Pancreas (tissue), 10 donors: ENCODE results near the gene OGDH. TPM values are rescaled to one million over a fixed set of nuclear protein-coding genes. Genes with fewer than 3 reads are reported as not detected.
A peak's percentile ranks its signal among the peaks of the same experiment; 100 is the strongest.

Source experiments
- ATAC-seq, 4 donors: fragments of 200-7000 bp; cut with Tn5 transposase; one replicate each; pipeline versions ENCODE4 v1.8.0 to v1.9.1; 2020; ENCODE audit warnings: mild to moderate bottlenecking in 4 of 4, moderate library complexity in 4 of 4
- DNase-seq, 6 donors: peaks; one replicate each; pipeline ENCODE4 v3.0.0-alpha.2; 2020
- FAIRE-seq: peaks from 2 replicates; lab custom pipeline; 2012; peaks lifted over from hg19 to GRCh38; lab: Jason Lieb, UNC
- H3K27ac ChIP-seq, 4 donors: fragments of 200-600 bp; sonication (generic); 1 replicate in 3 of 4; 2 replicates in 1 of 4; pipeline versions ENCODE4 v1.5.0 to v1.8.0; 2020
- H3K27me3 ChIP-seq, 4 donors: fragments of 200-600 bp; one replicate each; pipeline ENCODE4 v1.8.0; 2021
- H3K36me3 ChIP-seq, 3 donors: fragments of 200-600 bp; sonication (generic) in 1 of 3; one replicate each; pipeline versions ENCODE4 v1.5.0 to v1.8.0; 2020 to 2021
- H3K4me1 ChIP-seq, 3 donors: fragments of 200-600 bp; one replicate each; pipeline ENCODE4 v1.8.0; 2021
- H3K4me3 ChIP-seq, 4 donors: fragments of 200-600 bp; sonication (generic) in 2 of 4; one replicate each; pipeline versions ENCODE4 v1.5.0 to v1.8.0; 2020 to 2021
- H3K9me3 ChIP-seq, 4 donors: fragments of 200-600 bp; one replicate each; pipeline ENCODE4 v1.8.0; 2021
- CTCF ChIP-seq, 4 donors: fragments of 200-600 bp; sonication (generic) in 3 of 4; IDR thresholded peaks; one replicate each; pipeline versions ENCODE4 v1.5.0 to v1.8.0; 2021; ENCODE audit warnings: antibody characterized with exemption in 4 of 4
- WGBS, 2 donors: extraction: QIAGEN DNeasy Blood & Tissue Kit; methylation state at CpG; one replicate each; pipeline ENCODE4 v1.1.7; 2013; 5-methylcytosine and 5-hydroxymethylcytosine counted together
- intact Hi-C, 3 donors: fragments of 100-400 bp; cut with DNase I; formaldehyde crosslinking; loops; one replicate each; pipeline versions ENCODE4 v1.11.1 to v1.14.2; 2022
- polyA plus RNA-seq, 2 donors: library from polyadenylated mRNA; stranded (reverse); fragments of 200-250 nt; gene quantifications; one replicate each; pipeline ENCODE4 v1.2.3, GENCODE V29; 2013
- total RNA-seq, 6 donors: library from RNA; stranded (reverse); fragmentation: NEBNext Ultra II Directional in 4 of 6; extraction: Animal tissue kit (Norgen Biotek cat#: 25700) in 4 of 6; gene quantifications; one replicate each; pipeline versions ENCODE4 v1.2.1 to v1.2.4, GENCODE V29; 2021 to 2023
- donor health status: healthy with polysubstance abuse.
- donor health status: DM: no; HTN: no; CAD: no; lungs with moderate emphysema.
- donor health status: DM: no; HTN: no; CAD: no.
- donor health status: control.
- donor health status: control.
- donor health status: Bipolar disorder and iron deficiency.
- donor health status: DM: yes; HTN: yes; CAD: no.
- donor health status: DM: no; HTN: no; CAD: no.
- donor health status: DM: no; HTN: no; CAD: no.
- donor health status: DM: yes; HTN: yes; CAD: no.

OGDH gene
- total and polyA plus RNA-seq, 8 donors: 18.4 to 49.2 (median 29.0) TPM

GRCh38 chr7:44756904-44757303 is 150.5 kb downstream of the OGDH start:
- no peaks in the 10 kb centered on the region for H3K4me1 ChIP-seq
- ATAC-seq: no peak
- 91 to 92% methylated on average over 12 of the region's 12 CpGs for WGBS, 2 donors
- H3K36me3 ChIP-seq: peaks cover 0 to 44% (median 3%) of the 10 kb centered on the region in 3 donors
- no peak overlapping the region for H3K27ac ChIP-seq
- peak in 1 of 6 donors; percentile 65 for DNase-seq
- no peak overlapping the region for H3K4me3 ChIP-seq
- FAIRE-seq: no peak
- TF ChIP-seq CTCF (IDR thresholded peaks at IDR 0.05): no peak
- H3K9me3 ChIP-seq: no peaks in the 10 kb centered on the region
- intact Hi-C loops: no loop called here
- H3K27me3 ChIP-seq: no peaks in the 10 kb centered on the region

GRCh38 chr7:44757311-44757710 is 150.9 kb downstream of the OGDH start:
- Histone ChIP-seq H3K9me3 (no peaks in the 10 kb centered on the region), H3K27me3 (no peaks in the 10 kb centered on the region), H3K4me3 (no peak overlapping the region), H3K36me3 (peaks cover 0 to 48% (median 3%) of the 10 kb centered on the region in 3 donors), H3K27ac (no peak overlapping the region), H3K4me1 (no peaks in the 10 kb centered on the region)
- no peak for FAIRE-seq
- WGBS, 2 donors: 83 to 88% methylated on average over 9 to 10 of the region's 10 CpGs
- DNase-seq: no peak
- TF ChIP-seq CTCF (IDR thresholded peaks at IDR 0.05): no peak
- no peak for ATAC-seq
- intact Hi-C loops: no loop called here

GRCh38 chr7:44757739-44758138 is 151.3 kb downstream of the OGDH start:
- Histone ChIP-seq H3K4me1 (no peaks in the 10 kb centered on the region), H3K4me3 (no peak overlapping the region), H3K9me3 (no peaks in the 10 kb centered on the region), H3K27ac (no peak overlapping the region), H3K27me3 (no peaks in the 10 kb centered on the region), H3K36me3 (peaks cover 0 to 49% (median 3%) of the 10 kb centered on the region in 3 donors)
- FAIRE-seq (no peak), DNase-seq (no peak), ATAC-seq (no peak)
- intact Hi-C loops: no loop called here
- no peak for TF ChIP-seq CTCF (IDR thresholded peaks at IDR 0.05)
- WGBS, 2 donors: 85 to 99% methylated on average over 7 of the region's 7 CpGs

Other genes starting within 250 kb of the OGDH start
- 10 to 100 TPM; 32.9 to 62.1 (median 37.2) TPM for gene NUDCD3, start 116.0 kb upstream of the OGDH start, total RNA-seq
- 10 to 100 TPM; 22.4 to 24.1 TPM for gene NUDCD3, start 116.0 kb upstream of the OGDH start, polyA plus RNA-seq
- gene NPC1L1, start 65.3 kb upstream of the OGDH start, total RNA-seq: under 1 TPM; 0.20 to 0.98 (median 0.60) TPM
- gene NPC1L1, start 65.3 kb upstream of the OGDH start, polyA plus RNA-seq: 1 to 10 TPM in 1 of 2 donors, under 1 TPM in 1; 0.61 to 3.4 TPM
- 10 to 100 TPM; 23.0 to 36.6 (median 27.3) TPM for gene DDX56, start 32.7 kb upstream of the OGDH start, total RNA-seq
- 100 to 1,000 TPM; 107 to 114 TPM for gene DDX56, start 32.7 kb upstream of the OGDH start, polyA plus RNA-seq
- gene TMED4, start 24.4 kb upstream of the OGDH start, total RNA-seq: 10 to 100 TPM; 38.2 to 53.0 (median 47.0) TPM
- gene TMED4, start 24.4 kb upstream of the OGDH start, polyA plus RNA-seq: 10 to 100 TPM; 32.3 to 55.9 TPM
- gene ZMIZ2, start 142.2 kb downstream of the OGDH start, total RNA-seq: 10 to 100 TPM; 38.4 to 83.3 (median 49.3) TPM
- 100 to 1,000 TPM in 1 of 2 donors, 10 to 100 TPM in 1; 81.4 to 199 TPM for gene ZMIZ2, start 142.2 kb downstream of the OGDH start, polyA plus RNA-seq
- 100 to 1,000 TPM; 281 to 533 (median 512) TPM for gene PPIA, start 190.1 kb downstream of the OGDH start, total RNA-seq
- 1,000 to 10,000 TPM; 1,017 to 1,024 TPM for gene PPIA, start 190.1 kb downstream of the OGDH start, polyA plus RNA-seq
- gene H2AZ2, start 241.5 kb downstream of the OGDH start, total RNA-seq: 10 to 100 TPM; 37.8 to 83.0 (median 56.1) TPM
- gene H2AZ2, start 241.5 kb downstream of the OGDH start, polyA plus RNA-seq: 10 to 100 TPM; 45.1 to 56.4 TPM